ENCODE measurements around the gene APEH. TPM values are rescaled to one million over a fixed set of nuclear protein-coding genes. Genes with fewer than 3 reads are reported as not detected.

Gene APEH
- total and polyA plus RNA-seq, 2 of the 4 experiments (the other 2 are of a cell fraction), result 89.2 to 142 TPM

GRCh38 chr3:49668861-49669260 lies 5.3 kb upstream of the APEH start:
- H3K27me3 ChIP-seq (ENCODE audit: control insufficient read depth, insufficient read depth, low read length), result peaks cover 9% of the 10 kb centered on the region; the same call in 1 of the 2 replicates
- no peak overlapping the region for H4K8ac ChIP-seq (ENCODE audit: low read depth in 2 of 2, low read length in 2 of 2)
- H3K9ac ChIP-seq (ENCODE audit: low read depth, low read length), result no peak overlapping the region
- ATAC-seq (ENCODE audit: low read depth) (no peak), DNase-seq (peak; percentile 34)
- H3K18ac ChIP-seq (ENCODE audit: low read depth, low read length), result no peak overlapping the region
- peaks cover 6% of the 10 kb centered on the region; the same call in 1 of the 2 replicates for H3K9me1 ChIP-seq (ENCODE audit: insufficient read depth, low read length)
- no peak overlapping the region for H3K14ac ChIP-seq (replicated peaks; ENCODE audit: low read depth, low read length)
- H3K4me3 ChIP-seq (ENCODE audit: insufficient read depth, low read depth, low read length), result no peak overlapping the region
- no peak overlapping the region for H4K5ac ChIP-seq (ENCODE audit: low read depth, low read length)
- no peaks in the 10 kb centered on the region for H3K36me3 ChIP-seq (ENCODE audit: control insufficient read depth, insufficient read depth, low read length)
- H2AK5ac ChIP-seq (ENCODE audit: low read depth, low read length), result no peak overlapping the region
- no peak overlapping the region for H3K27ac ChIP-seq (ENCODE audit: insufficient read depth, low read length)
- BruUV-seq (replicated peaks), result no TSS peak
- WGBS, 2 experiments (ENCODE audit: extremely low coverage in 2 of 2, insufficient read length in 1 of 2), result 69% methylated on average over 4 of the region's 5 CpGs; no CpG with 5 or more reads in 1 of the 2 experiments
- ChIA-PET POLR2A (ENCODE audit: unreplicated experiment) (no interaction called here), CTCF (interaction anchor here (1.4 kb wide), 1 partner anchor 129 kb away, joined by 6 read pairs; no protein-coding TSS in a partner anchor)
- no peak overlapping the region for H3K56ac ChIP-seq (ENCODE audit: extremely low read depth, insufficient read depth, low read length)
- H2BK5ac ChIP-seq (ENCODE audit: low read depth, low read length, poor library complexity, severe bottlenecking), result no peak overlapping the region
- H2BK15ac ChIP-seq (ENCODE audit: low read depth, low read length), result no peak overlapping the region
- peaks cover 6% of the 10 kb centered on the region for H3K4me1 ChIP-seq (ENCODE audit: control insufficient read depth, insufficient read depth, low read length)
- dilution Hi-C loops (cut with HindIII; ENCODE audit: low sequenced_read_pairs, unreplicated experiment), result no loop called here
- H3K23ac ChIP-seq (ENCODE audit: low read depth, low read length), result no peak overlapping the region
- peaks cover 5 to 8% of the 10 kb centered on the region in 2 experiments; a peak in 3 of 4 replicates for H3K79me1 ChIP-seq (ENCODE audit: low read depth in 1 of 2, low read length in 2 of 2)
- peaks cover 3% of the 10 kb centered on the region; the same call in 1 of the 2 replicates for H4K20me1 ChIP-seq (ENCODE audit: insufficient read depth, low read length)
- H2BK120ac ChIP-seq (ENCODE audit: low read depth, low read length), result no peak overlapping the region
- no peak overlapping the region for H2AFZ ChIP-seq (replicated peaks; ENCODE audit: low read length, poor library complexity)
- in situ Hi-C loops (cut with MboI; ENCODE audit: low sequenced_read_pairs), result no loop called here
- H3K9me3 ChIP-seq (ENCODE audit: control insufficient read depth, insufficient read depth, low read length), result no peaks in the 10 kb centered on the region
- no peak overlapping the region for H4K91ac ChIP-seq (ENCODE audit: insufficient read depth, low read depth, low read length)
- intact Hi-C loops (cut with micrococcal nuclease), result no loop called here
- no peak overlapping the region for H2AK9ac ChIP-seq (replicated peaks; ENCODE audit: low read depth, low read length, poor library complexity)
- TF ChIP-seq SMC3 (IDR thresholded peaks at IDR 0.05; ENCODE audit: low read depth, low read length) (no peak), RAD21 (IDR thresholded peaks at IDR 0.05; ENCODE audit: low read length) (no peak), MAFK (IDR thresholded peaks at IDR 0.05; ENCODE audit: low read depth, low read length) (no peak), FOS (IDR thresholded peaks at IDR 0.05; ENCODE audit: low read depth, low read length) (no peak), USF2 (IDR thresholded peaks at IDR 0.05; ENCODE audit: low read depth, low read length) (no peak), NFE2L2 (IDR thresholded peaks at IDR 0.05; ENCODE audit: low read depth, low read length) (no peak)
- TF ChIP-seq, protein P1, sequence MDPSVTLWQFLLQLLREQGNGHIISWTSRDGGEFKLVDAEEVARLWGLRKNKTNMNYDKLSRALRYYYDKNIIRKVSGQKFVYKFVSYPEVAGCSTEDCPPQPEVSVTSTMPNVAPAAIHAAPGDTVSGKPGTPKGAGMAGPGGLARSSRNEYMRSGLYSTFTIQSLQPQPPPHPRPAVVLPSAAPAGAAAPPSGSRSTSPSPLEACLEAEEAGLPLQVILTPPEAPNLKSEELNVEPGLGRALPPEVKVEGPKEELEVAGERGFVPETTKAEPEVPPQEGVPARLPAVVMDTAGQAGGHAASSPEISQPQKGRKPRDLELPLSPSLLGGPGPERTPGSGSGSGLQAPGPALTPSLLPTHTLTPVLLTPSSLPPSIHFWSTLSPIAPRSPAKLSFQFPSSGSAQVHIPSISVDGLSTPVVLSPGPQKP (IDR thresholded peaks at IDR 0.05; ENCODE audit: borderline replicate concordance, low read depth, low read length), result no peak
- no peak overlapping the region for H2BK20ac ChIP-seq (ENCODE audit: low read depth, low read length)
- H3K4me2 ChIP-seq (ENCODE audit: low read depth, low read length), result no peak overlapping the region
- H3K4ac ChIP-seq (ENCODE audit: low read depth, low read length), result no peak overlapping the region
